Chondrocyte (in vitro differentiated cells): Measurements from ENCODE around the gene CLDND2. TPM values are rescaled to one million over a fixed set of nuclear protein-coding genes. Genes with fewer than 3 reads are reported as not detected.

Experiments used
- DNase-seq: peaks from one replicate; pipeline ENCODE4 v3.0.0; 2021; ENCODE audit warnings: mixed read lengths, low spot score
- H3K27ac Mint-ChIP-seq: one replicate; pipeline ENCODE4 v1.8.0; 2021; ENCODE audit warnings: mild to moderate bottlenecking, moderate library complexity, mixed read lengths; ENCODE audit not compliant: unreplicated experiment
- H3K27me3 Mint-ChIP-seq: 2 replicates; pipeline ENCODE4 v1.8.0; 2021; ENCODE audit warnings: low read depth, mixed read lengths
- H3K36me3 Mint-ChIP-seq: 2 replicates; pipeline ENCODE4 v1.8.0; 2021; ENCODE audit warnings: low read depth, mixed read lengths
- H3K4me1 Mint-ChIP-seq: 2 replicates; pipeline ENCODE4 v1.8.0; 2021; ENCODE audit warnings: low read depth, mild to moderate bottlenecking, mixed read lengths
- H3K4me3 Mint-ChIP-seq: one replicate; pipeline ENCODE4 v1.8.0; 2021; ENCODE audit warnings: mild to moderate bottlenecking, moderate library complexity, mixed read lengths; ENCODE audit not compliant: unreplicated experiment
- H3K9me3 Mint-ChIP-seq: 2 replicates; pipeline ENCODE4 v1.8.0; 2021; ENCODE audit warnings: low read depth, mixed read lengths
- total RNA-seq: library from RNA; stranded (reverse); gene quantifications from 3 replicates; pipeline ENCODE4 v1.2.1, GENCODE V29; 2021
- TF ChIP-seq, protein P1 (sequence below): fragments of 200-600 bp; sonication (generic); IDR thresholded peaks from 2 replicates; pipeline ENCODE4 v1.5.0; 2021; ENCODE audit warnings: antibody characterized with exemption, mild to moderate bottlenecking, moderate library complexity

Gene CLDND2
- total RNA-seq, 1 donor from 2014 or later, result not detected

DNA sequence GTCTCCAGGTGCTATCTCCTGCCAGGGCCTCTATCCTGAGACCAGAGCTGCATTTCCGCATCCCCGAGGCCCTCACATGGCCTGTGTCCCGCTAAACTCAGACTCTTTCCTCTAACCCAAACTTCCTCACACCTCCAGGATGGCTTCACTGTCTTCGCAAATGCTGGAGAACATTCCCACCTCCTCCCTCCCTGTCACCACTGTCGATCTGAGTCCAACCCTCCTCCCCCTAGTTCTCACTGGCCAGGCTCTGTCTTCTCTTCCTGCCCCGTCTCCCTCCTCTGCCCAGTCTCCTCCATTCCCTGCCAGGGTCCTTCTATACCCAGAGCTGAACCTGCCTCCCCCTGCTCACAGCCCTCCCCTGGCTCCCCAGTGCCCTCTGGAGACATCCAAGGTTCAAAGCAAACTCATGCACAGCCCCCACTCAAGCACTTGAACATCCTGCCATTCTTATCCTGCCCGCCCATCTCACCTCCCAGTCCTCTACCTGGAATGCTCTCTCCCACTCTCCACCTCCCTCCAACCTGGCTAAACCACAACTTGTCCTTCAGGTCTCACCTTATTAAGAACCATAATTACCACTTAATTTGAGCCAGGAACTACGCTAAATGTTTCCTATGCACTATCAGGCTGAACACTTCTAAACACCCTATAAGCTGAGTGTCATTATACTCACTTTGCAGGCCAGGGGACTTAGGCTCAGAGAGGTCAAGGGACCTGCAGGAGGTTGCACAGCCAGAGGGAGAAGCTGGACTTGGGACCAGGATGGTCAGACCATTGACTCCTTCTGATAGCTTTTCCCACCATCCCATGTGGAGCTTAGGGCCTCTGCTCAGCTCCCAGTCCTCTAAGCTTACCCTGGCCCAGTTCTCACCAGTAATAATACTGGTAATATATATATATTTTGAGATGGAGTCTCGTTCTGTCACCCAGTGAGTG is 25.9 kb downstream of the CLDND2 start:
- H3K36me3 Mint-ChIP-seq, result peaks cover 8% of the 10 kb centered on the region
- H3K4me3 Mint-ChIP-seq, result no peak overlapping the region
- H3K9me3 Mint-ChIP-seq, result no peaks in the 10 kb centered on the region
- H3K27ac Mint-ChIP-seq, result no peak overlapping the region
- peaks cover 21% of the 10 kb centered on the region for H3K4me1 Mint-ChIP-seq
- DNase-seq, result no peak
- H3K27me3 Mint-ChIP-seq, result no peaks in the 10 kb centered on the region
- TF ChIP-seq, protein P1, sequence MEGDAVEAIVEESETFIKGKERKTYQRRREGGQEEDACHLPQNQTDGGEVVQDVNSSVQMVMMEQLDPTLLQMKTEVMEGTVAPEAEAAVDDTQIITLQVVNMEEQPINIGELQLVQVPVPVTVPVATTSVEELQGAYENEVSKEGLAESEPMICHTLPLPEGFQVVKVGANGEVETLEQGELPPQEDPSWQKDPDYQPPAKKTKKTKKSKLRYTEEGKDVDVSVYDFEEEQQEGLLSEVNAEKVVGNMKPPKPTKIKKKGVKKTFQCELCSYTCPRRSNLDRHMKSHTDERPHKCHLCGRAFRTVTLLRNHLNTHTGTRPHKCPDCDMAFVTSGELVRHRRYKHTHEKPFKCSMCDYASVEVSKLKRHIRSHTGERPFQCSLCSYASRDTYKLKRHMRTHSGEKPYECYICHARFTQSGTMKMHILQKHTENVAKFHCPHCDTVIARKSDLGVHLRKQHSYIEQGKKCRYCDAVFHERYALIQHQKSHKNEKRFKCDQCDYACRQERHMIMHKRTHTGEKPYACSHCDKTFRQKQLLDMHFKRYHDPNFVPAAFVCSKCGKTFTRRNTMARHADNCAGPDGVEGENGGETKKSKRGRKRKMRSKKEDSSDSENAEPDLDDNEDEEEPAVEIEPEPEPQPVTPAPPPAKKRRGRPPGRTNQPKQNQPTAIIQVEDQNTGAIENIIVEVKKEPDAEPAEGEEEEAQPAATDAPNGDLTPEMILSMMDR, result no peak

DNA sequence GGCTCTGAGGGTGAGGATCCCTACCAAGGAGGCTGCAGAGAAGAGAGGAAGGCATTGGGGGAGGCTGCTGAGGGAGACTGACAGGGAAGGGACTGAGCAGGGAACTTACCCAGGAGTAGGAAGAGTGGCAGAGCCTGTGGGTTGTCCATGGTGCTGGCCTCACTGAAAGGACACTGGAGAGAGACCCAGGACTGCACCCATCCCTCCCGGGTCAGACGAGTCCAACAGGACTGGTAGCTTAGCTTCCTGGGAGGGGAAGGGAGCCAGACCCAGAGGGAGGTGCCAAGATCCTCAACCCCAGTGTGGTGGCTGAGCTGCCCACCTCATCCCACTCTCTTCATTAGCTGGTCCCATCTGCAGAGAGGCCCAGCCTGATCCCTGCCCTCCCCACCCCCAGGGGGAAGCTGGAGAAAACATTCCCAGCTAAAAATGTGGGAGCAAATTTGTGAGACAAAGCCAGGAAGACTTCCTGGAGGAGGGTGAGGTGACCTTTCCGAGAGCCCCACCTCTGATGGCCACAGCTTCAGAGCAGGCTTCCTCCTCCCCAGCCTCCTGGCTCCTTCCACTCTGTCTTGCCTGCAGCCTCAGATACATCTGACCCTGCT is 26.7 kb downstream of the CLDND2 start, which contains the start of gene VSIG10L:
Gene VSIG10L (minus strand): TSS at position 164 of the 605 bp plus-strand sequence. CDS start 15 bp downstream, at position 149.
- no peaks in the 10 kb centered on the region for H3K27me3 Mint-ChIP-seq
- H3K9me3 Mint-ChIP-seq, result no peaks in the 10 kb centered on the region
- peak within 1 kb of the TSS; percentile 27 for H3K27ac Mint-ChIP-seq
- H3K36me3 Mint-ChIP-seq, result peaks cover 6% of the 10 kb centered on the region
- no peak for DNase-seq
- peak within 1 kb of the TSS; percentile 50 for H3K4me3 Mint-ChIP-seq
- TF ChIP-seq, protein P1, result no peak
- peaks cover 21% of the 10 kb centered on the region for H3K4me1 Mint-ChIP-seq

DNA sequence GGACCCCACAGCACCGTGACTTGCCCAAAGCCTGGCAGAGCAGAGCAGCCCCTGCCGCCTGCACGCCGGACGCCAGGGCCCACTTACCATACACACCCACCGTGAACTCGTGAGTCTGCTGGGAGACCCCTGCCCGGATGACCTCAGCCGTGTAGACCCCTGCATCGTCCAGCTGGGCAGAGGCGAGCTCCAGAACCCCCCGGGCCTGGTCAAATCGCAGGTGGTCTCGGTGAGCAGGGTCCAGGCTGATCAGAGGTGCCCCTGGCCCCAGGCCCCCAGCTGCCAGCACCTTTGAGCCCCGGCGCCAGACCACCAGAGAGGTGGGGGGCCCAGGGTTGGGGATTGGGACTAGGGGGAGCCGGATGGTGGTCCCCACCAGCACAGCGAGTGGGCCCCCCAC is 27.7 kb downstream of the CLDND2 start:
- TF ChIP-seq, protein P1, result no peak
- Mint-ChIP-seq H3K9me3 (no peaks in the 10 kb centered on the region), H3K4me3 (peak overlapping the region; percentile 50), H3K27me3 (no peaks in the 10 kb centered on the region), H3K36me3 (peaks cover 6% of the 10 kb centered on the region), H3K27ac (no peak overlapping the region), H3K4me1 (peaks cover 21% of the 10 kb centered on the region)
- no peak for DNase-seq

DNA sequence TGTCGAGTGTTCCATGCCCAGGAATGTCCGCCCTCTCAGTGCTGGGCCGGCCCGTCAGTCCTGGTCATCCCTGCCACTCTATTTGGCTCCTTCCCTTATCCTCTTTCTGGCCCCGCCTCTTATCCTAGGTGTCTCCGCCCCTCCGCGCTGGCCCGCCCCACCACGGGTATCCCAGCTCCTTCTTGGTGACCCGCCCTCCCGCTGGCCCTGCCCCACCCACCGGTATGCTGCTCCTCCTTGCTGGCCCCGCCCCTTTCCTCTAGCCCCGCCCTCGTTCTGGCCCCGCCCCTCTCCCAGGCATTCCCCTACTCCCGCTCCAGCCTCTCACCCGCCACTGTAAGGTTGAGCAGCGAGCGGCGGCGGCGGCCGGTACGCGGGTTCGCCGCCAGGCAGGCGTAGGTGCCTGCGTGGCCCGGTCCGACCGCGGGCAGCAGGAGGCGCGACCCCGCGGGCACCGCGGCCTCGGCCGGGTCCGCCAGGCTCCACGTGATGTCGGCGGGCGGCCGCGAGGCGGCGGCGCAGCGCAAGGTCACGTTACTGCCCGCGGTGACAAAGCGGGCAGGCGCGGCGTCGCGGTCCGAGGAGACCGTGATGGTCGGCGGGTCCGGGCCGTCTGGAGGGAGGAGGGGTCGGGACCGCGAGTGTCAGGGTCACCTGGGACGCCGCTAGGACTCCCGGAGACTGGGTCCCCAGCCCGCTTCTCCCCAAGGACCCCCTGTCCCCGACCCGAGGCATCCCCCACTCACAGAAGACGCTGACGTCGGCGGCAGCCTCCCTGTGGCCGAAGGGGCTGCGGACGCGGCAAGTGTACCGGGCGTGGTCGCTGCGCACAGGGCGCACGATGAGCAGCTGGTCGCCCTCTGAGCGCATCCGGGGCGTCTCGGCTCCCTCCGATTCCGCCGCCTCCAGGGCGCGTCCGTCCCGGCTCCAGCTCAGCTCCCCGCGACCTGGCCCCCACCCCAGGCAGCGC is 28.8 kb downstream of the CLDND2 start:
- Mint-ChIP-seq H3K36me3 (peaks cover 3% of the 10 kb centered on the region), H3K9me3 (no peaks in the 10 kb centered on the region), H3K27me3 (no peaks in the 10 kb centered on the region), H3K4me3 (peak overlapping the region; percentile 100), H3K4me1 (peaks cover 21% of the 10 kb centered on the region), H3K27ac (peak overlapping the region; percentile 100)
- TF ChIP-seq, protein P1, result peak; percentile 52
- DNase-seq, result peak; percentile 99
